HUES48 (cell line): ENCODE data around the gene GDAP2.

Source experiments
- H3K27ac ChIP-seq: one replicate; pipeline ENCODE4 v1.7.0; 2013; ENCODE audit warnings: low read depth, low read length, inconsistent platforms
- H3K27me3 ChIP-seq: 2 replicates; pipeline ENCODE4 v1.6.1; 2013; ENCODE audit warnings: mild to moderate bottlenecking, low read length; ENCODE audit not compliant: control insufficient read depth, insufficient read depth
- H3K36me3 ChIP-seq: 2 replicates; pipeline ENCODE4 v1.6.1; 2013; ENCODE audit warnings: low read length; ENCODE audit not compliant: control insufficient read depth, insufficient read depth
- H3K4me1 ChIP-seq: 2 replicates; pipeline ENCODE4 v1.6.1; 2013; ENCODE audit warnings: mild to moderate bottlenecking, low read length; ENCODE audit not compliant: control insufficient read depth, insufficient read depth
- H3K4me3 ChIP-seq: 2 replicates; pipeline ENCODE4 v1.5.1; 2013; ENCODE audit warnings: mild to moderate bottlenecking, low read depth, low read length
- H3K9ac ChIP-seq: 2 replicates; pipeline ENCODE4 v1.6.1; 2013; ENCODE audit warnings: mild to moderate bottlenecking, low read depth, low read length, moderate library complexity
- H3K9me3 ChIP-seq: 2 replicates; pipeline ENCODE4 v1.6.1; 2013; ENCODE audit warnings: low read length; ENCODE audit not compliant: control insufficient read depth, insufficient read depth

Gene GDAP2

DNA sequence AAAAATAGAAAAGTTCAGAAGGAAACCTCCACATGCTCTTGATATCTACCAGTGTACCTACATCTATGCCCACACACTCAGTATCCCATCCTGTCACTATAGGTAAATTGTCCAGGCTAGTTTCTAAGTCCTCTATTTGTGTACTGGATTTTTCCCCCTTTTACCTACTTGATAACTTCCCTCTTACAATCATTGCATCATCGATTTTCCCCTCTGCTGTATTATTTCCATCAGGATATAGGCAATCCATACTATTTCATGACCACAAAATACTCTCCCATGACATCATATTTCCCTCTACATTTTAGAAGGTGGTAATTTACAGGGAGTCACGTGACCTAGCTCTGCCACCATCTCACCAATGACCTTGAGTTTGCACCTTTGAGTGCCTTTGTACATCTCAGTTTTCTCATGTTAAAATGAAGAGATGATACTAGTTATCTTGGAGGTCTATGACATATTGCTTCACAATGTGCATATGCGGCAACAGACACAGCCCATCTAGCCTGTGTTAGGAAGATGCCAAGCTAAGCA is 88.2 kb downstream of the GDAP2 start:
- H3K27me3 ChIP-seq = no peaks in the 10 kb centered on the region

DNA sequence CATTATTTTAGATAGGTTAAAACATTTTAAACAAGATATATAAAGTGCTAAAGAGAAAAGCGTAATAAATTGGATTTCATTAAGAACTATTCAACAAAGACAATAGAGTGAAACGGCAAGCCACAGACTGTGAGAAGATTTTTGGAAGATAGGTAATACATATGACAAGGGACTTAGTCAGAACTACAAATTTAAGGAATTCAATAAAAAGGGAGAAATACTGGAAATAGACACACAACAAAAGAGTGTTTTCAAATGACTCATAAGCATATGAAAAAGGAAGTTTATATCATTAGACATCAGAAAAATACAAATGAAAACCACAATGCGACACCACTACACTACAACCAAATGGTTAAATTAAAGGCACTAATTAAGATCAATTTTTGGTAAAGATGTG is 90.5 kb downstream of the GDAP2 start:
- Histone ChIP-seq H3K4me1 (no peaks in the 10 kb centered on the region), H3K27me3 (no peaks in the 10 kb centered on the region), H3K4me3 (no peak overlapping the region), H3K9me3 (no peaks in the 10 kb centered on the region), H3K27ac (no peak overlapping the region), H3K36me3 (no peaks in the 10 kb centered on the region), H3K9ac (no peak overlapping the region)

More for the DNA sequence above, 88.2 kb downstream of the GDAP2 start:
- Histone ChIP-seq H3K27ac (no peak overlapping the region), H3K36me3 (no peaks in the 10 kb centered on the region), H3K9me3 (no peaks in the 10 kb centered on the region), H3K4me1 (no peaks in the 10 kb centered on the region), H3K9ac (no peak overlapping the region), H3K4me3 (no peak overlapping the region)

DNA sequence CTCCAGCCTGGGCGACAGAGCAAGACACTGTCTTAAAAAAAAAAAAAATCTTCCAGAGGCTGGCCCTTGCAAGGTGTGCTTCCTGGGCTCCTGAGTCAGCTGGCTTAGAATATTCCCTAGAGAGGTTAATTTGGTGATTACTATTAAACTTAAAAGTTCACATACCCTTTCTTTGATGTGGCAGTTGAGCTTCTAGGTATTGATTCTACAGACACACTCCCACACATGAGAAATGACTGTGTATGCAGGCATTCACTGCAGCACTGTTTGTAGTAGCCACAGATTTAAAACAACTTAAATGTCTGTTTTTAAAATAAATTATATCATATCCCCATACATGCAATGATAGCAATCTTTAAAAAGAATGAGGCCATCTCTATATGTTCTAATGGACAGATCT is 93.4 kb downstream of the GDAP2 start:
- Histone ChIP-seq H3K9ac (no peak overlapping the region), H3K27ac (no peak overlapping the region), H3K4me1 (no peaks in the 10 kb centered on the region), H3K9me3 (no peaks in the 10 kb centered on the region), H3K4me3 (no peak overlapping the region), H3K27me3 (no peaks in the 10 kb centered on the region), H3K36me3 (no peaks in the 10 kb centered on the region)

DNA sequence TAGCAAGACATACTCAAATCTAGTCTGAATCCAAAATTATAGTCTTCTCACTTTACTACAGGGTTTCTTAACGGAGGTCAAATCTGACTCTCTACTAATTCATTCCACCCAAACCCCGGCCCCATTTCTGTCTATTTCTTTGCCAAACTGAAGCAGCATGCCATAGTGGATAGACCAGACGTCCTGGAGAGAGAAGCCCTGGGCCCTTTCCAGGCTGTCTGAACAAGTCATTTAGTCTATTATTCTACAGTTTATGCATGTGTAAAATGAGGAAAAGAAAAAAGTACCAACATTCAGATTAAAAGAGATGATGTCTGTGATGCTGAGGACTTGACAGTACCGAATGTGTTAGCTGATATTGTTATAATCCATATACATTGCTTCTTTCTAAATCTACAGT is 95.0 kb downstream of the GDAP2 start:
- H3K27me3 ChIP-seq = no peaks in the 10 kb centered on the region
- no peak overlapping the region for H3K9ac ChIP-seq
- no peaks in the 10 kb centered on the region for H3K4me1 ChIP-seq
- H3K4me3 ChIP-seq = no peak overlapping the region
- H3K27ac ChIP-seq = no peak overlapping the region
- H3K36me3 ChIP-seq = no peaks in the 10 kb centered on the region
- H3K9me3 ChIP-seq = no peaks in the 10 kb centered on the region

GRCh38 chr1:117832453-117832852 is 97.0 kb downstream of the GDAP2 start:
- H3K4me1 ChIP-seq = no peaks in the 10 kb centered on the region
- H3K27me3 ChIP-seq = no peaks in the 10 kb centered on the region
- no peaks in the 10 kb centered on the region for H3K36me3 ChIP-seq
- no peak overlapping the region for H3K4me3 ChIP-seq
- no peak overlapping the region for H3K9ac ChIP-seq
- no peaks in the 10 kb centered on the region for H3K9me3 ChIP-seq
- H3K27ac ChIP-seq = no peak overlapping the region

GRCh38 chr1:117830222-117830621 is 99.2 kb downstream of the GDAP2 start:
- Histone ChIP-seq H3K9ac (no peak overlapping the region), H3K4me3 (no peak overlapping the region), H3K27me3 (no peaks in the 10 kb centered on the region), H3K36me3 (no peaks in the 10 kb centered on the region), H3K9me3 (no peaks in the 10 kb centered on the region), H3K27ac (no peak overlapping the region), H3K4me1 (no peaks in the 10 kb centered on the region)

GRCh38 chr1:117828201-117828600 is 101.2 kb downstream of the GDAP2 start:
- Histone ChIP-seq H3K4me1 (no peaks in the 10 kb centered on the region), H3K36me3 (no peaks in the 10 kb centered on the region), H3K27ac (no peak overlapping the region), H3K9me3 (no peaks in the 10 kb centered on the region), H3K27me3 (no peaks in the 10 kb centered on the region), H3K4me3 (no peak overlapping the region), H3K9ac (no peak overlapping the region)

DNA sequence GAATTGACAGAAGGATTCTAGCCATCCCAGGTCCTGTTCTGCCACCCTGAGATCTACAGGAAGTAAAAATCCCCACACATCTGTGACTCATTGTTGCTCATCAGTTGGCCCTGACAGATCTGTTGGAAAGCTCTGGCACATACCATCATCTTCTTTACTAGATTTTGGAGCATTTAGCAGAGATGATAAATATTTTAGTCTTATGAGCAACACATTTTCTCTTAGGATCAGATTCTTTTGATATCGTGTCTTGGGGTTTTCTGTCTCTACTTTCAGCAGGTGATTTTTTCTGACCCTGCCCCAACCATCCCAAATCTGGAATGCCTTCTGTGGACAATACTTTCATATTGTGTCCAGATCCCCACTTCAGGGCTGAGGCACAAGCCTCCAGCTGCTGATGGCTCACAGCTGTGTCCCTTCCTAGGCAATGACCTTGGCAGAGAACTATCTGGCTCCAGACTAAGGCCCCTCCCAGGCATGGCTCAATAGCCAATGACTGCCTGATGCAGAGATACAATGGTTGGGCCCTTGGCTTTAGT is 102.8 kb downstream of the GDAP2 start:
- no peaks in the 10 kb centered on the region for H3K27me3 ChIP-seq
- H3K4me3 ChIP-seq = no peak overlapping the region
- no peak overlapping the region for H3K9ac ChIP-seq
- no peak overlapping the region for H3K27ac ChIP-seq
- no peaks in the 10 kb centered on the region for H3K4me1 ChIP-seq
- peaks cover 6% of the 10 kb centered on the region for H3K9me3 ChIP-seq
- no peaks in the 10 kb centered on the region for H3K36me3 ChIP-seq

GRCh38 chr1:117826119-117826518 is 103.3 kb downstream of the GDAP2 start:
- Histone ChIP-seq H3K4me3 (no peak overlapping the region), H3K9ac (no peak overlapping the region), H3K27me3 (no peaks in the 10 kb centered on the region), H3K36me3 (no peaks in the 10 kb centered on the region), H3K4me1 (no peaks in the 10 kb centered on the region), H3K9me3 (peaks cover 11% of the 10 kb centered on the region), H3K27ac (no peak overlapping the region)

DNA sequence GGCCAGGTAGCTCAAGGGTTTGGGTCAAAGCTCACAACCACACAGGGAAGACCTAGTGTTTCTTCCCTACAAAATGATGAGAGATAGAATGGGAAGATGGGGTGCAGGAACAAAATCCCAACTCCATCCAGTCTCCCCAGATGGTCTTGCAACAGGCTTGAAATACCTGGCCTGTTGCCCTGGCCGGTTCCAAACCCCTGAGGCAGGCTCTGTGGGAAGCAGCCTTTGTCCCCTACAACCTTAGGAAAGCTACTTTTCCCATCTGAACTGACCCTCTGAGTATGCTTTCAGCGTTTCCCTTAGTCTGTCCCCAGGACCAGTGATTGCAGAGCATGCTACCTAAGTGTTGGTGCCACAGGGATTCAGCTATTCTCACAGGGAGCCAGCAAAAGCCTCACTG is 104.0 kb downstream of the GDAP2 start:
- Histone ChIP-seq H3K36me3 (no peaks in the 10 kb centered on the region), H3K4me1 (no peaks in the 10 kb centered on the region), H3K9ac (no peak overlapping the region), H3K9me3 (peaks cover 12% of the 10 kb centered on the region), H3K27me3 (no peaks in the 10 kb centered on the region), H3K4me3 (no peak overlapping the region), H3K27ac (no peak overlapping the region)

GRCh38 chr1:117824616-117825015 is 104.8 kb downstream of the GDAP2 start:
- H3K4me1 ChIP-seq = no peaks in the 10 kb centered on the region
- no peak overlapping the region for H3K9ac ChIP-seq

More at GRCh38 chr1:117824616-117825015, 104.8 kb downstream of the GDAP2 start:
- Histone ChIP-seq H3K4me3 (no peak overlapping the region), H3K9me3 (peaks cover 12% of the 10 kb centered on the region), H3K36me3 (no peaks in the 10 kb centered on the region), H3K27ac (no peak overlapping the region), H3K27me3 (no peaks in the 10 kb centered on the region)
